ENCODE measurements around the gene OGDH. TPM values are rescaled to one million over a fixed set of nuclear protein-coding genes. Genes with fewer than 3 reads are reported as not detected.
"Not testable (repeated sequence)": the region's sequence is repeated elsewhere in the genome, so short reads cannot be mapped to it uniquely, and the experiment has no call there.

OGDH gene
- polyA plus RNA-seq, 10 donors: 51.6 to 69.4 (median 63.6) TPM

DNA sequence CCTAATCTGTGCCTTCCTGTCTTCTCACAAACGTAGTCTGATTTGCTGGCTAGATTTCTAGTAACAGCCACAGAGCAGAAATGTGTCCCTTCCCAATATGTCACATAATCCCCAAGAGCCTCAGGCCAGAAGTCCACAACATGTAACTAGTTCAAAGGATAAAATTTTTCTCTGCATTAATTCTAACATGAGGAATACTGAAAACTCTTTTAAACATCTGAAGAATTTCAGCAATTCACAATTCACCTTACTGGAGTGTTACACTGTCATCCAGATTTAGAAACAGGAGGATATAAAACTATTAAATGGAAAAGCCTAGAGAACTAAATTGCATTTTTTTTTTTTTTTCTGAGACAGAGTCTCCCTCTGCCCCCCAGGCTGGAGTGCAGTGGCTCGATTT lies 30.2 kb upstream of the OGDH start:
- no peak for DNase-seq

DNA sequence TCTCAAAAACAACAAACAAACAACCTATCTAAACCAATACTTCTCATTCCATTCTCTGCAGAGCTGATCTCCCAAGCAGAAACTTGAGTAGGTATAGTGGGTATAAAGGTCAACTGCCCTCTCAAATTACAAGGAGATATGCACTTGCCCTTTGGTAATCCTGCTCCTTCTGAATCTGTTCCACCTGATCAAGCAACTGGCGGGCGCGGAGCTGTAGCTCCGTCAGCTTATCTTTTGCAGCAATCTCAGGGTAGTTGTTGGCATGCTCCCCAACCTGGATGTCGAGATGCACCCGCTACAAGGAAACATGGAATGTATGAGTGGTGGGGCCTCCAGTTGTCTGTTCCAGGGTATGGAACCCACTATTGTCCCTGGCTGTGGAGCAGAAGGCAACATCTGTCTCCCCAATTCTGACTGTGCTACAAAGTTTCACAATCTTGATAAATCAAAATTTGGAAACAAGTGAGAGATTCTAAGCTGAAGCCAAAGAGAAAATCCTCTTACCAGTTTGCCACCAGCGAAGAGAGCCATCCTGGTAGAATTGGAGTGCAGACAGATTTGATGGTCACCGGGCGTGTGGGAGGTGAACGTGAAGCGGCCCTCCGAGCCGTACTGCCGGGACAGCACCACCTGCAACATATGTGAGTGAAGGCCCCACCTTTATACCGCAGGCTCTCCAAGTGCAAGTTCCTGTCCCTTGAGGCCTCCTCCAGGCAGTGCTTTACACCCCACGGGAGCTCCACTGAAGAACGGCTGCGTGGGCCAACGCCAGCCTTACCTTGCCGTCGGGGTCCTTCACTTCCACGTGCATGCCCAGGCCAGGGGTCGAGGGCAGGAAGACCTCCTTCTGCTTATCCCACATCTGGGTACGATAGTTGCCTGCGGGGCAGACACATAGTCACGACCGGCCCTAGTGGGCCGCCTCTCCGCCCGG lies 25.2 kb upstream of the OGDH start:
- no peak for DNase-seq

DNA sequence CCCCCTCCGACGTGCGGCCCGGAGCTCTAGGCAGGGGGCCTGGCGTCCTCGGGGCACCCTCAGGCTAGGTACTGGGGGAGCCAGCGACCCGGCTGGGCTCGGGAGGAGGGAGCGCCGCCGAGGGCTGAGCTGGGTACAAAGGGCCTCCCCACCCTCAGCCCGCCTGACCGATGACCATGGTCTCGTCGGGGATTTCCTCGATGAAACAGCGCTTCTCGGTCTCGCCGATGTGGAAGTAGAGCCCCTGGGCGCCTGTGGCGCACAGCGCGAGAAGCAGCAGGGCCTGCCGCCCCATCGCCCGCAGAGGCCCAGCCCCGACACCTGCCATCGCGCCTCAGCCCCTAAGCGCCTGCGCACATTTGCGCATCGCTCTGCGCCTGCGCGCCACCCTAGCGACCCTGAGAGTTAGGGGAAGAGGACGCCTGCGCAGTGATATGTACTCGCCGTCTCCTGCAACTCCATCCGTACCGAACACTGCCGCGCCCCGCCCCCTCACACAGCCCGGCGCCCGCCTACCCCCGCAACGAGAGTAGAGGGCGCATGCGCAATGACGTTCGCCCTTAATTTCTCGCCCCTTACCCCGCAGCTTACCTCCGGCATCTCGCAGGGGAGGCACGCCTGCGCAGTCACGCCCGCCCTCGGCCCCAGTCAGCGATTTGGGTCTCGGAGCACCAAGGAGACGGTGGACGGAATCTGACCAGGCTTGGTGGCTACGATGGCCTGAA lies 24.4 kb upstream of the OGDH start, which contains the start of gene TMED4:
Gene TMED4 (minus strand): TSS at position 353 of the 725 bp plus-strand sequence. CDS start 25 bp downstream, at position 328.
- DNase-seq: peak; percentile 99 to 100 (median 100)

DNA sequence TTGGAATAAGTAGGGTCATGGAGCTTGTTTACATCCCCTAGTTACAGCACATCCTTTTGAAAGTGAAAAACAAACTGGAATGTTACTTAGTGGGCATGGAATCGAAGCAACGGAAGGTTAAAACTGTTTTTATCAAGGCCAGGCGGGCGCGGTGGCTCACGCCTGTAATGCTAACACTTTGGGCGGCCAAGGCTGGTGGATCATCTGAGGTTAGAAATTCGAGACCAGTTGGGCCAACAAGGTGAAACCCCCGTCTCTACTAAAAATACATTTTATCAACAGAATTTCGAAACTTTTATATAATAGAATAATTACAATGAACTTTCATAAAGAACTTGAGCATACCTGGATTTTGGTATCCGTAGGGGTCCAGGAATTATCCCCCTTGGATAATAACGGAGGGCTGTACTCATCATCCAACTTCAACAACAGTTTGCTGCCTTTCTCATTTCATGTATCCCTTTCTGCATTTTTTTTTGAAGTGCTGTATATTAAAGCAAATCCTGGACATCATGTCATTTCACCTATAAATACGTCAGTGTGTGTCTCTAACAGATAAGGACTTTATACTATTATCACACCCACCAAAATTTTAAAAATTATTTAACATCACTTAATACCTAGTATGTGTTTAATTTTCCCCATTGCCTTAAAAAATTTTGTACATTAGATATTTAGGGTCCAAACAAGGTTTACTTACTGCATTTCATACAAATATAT lies 23.1 kb upstream of the OGDH start:
- DNase-seq: peak in 1 of 3 donors; percentile 39

DNA sequence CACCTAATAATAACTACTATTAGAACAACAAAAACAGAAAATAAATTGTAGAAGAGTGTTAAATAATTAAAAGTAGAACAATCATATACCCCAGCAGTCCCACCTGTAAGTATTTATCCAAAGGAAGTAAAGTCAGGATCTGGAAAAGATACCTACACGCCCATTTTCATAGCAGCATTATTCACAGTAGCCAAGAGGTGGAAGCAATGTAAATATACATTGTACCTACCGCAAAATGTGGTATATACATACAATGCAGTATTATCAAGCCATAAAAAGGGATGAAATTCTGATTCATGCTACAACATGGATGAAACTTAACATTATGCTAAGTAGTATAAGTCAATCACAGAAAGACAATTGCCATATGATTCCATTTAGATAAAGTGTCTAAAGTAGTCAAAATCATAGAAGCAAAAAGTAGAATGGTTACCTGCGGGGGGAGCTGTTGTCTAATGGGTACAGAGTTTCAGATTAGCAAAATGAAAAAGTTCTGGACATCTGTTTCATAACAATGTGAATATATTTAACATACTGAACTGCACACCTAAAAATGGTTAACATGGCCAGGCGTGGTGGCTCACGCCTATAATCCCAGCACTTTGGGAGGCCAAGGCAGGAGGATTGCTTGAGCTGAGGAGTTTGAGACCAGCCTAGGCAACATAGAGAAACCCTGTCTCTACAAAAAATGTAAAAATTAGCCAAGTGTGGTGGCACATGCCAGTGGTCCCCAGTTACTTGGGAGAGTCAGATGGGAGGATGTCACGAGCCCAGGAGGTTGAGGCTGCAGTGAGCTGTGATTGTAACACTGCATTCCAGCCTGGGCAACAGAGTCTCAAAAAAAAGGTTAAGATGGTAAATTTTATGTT lies 18.4 kb upstream of the OGDH start:
- DNase-seq: peak; percentile 45 to 81 (median 55)

DNA sequence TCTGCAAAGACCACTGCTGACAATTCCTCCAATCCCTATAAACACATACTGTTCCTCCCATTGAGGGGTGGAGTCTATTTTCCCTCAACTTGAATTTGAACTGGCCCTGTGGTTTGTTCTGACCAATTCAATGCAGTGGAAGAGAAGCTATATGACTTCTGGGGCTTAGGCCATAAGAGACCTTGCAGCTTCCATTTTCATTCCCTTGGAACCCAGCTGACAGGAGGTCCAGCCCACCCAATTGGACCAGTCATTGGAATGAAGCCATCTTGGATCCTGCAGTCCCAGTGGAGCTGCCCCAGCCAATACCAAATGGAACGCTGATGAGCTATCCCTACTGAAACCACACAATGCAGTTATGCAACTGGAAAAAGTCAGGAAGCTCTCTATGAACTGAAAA lies 15.5 kb upstream of the OGDH start:
- DNase-seq: no peak

DNA sequence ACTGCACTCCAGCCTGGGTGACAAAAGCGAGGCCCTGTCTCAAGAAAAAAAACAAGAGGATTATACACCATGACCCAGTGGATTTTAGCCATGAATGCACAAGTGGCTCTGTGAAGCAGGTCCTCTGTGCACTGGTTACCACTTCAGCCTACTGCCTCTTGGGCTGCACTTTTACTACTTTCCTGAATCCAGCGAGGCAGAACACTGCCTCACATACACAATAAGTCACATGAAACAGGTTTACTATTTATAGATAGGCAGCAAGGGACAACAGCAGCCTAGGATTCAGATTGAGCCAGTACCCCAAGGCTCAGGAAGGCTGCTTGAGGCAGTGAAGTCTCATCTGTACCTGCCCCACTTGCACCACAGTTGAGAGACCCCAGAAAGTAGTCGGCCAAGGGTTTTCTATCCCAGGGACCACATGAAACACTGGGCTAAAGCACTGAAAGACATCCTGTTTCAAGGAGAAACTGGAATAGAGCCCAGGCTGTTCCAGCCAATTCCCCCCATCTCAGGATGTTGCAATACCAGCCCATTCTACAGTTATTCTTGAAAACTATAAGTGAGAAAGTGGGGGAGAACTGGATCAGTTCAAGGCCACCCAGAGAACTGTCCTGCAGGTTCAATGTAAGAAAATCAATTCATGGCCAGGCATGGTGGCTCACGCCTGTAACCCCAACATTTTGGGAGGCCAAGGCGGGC lies 10.3 kb upstream of the OGDH start:
- no peak for DNase-seq

DNA sequence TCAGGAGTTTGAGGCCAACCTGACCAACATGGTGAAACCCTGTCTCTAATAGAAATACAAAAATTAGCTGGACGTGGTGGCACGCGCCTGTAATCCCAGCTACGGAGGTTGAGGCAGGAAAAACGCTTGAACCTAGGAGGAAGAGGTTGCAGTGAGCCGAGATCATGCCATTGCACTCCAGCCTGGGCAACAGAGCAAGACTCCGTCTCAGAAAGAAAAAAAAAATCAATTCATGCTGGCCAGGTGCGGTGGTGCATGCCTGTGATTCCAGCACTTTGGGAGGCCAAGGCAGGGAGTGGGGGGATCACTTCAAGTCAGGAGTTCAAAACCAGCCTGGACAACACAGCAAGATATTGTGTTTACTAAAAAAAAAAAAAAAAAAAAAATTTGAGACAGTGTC lies 9.2 kb upstream of the OGDH start:
- DNase-seq: not testable (repeated sequence)

DNA sequence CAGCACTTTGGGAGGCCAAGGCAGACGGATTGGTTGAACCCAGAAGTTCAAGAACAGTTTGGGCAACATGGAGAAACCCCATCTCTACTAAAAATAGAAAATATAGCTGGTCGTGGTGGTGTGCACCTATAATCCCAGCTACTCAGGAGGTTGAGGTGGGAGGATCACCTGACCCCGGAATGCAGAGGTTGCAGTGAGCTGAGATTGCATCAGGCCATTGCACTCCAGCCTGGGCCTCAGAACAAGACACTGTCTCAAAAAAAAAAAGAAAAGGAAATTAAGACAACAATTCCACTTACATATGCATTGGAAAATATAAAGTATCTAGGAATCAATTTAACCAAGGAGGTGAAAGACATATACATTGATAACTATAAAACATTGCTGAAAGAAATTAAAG lies 7.2 kb upstream of the OGDH start:
- DNase-seq: no peak

DNA sequence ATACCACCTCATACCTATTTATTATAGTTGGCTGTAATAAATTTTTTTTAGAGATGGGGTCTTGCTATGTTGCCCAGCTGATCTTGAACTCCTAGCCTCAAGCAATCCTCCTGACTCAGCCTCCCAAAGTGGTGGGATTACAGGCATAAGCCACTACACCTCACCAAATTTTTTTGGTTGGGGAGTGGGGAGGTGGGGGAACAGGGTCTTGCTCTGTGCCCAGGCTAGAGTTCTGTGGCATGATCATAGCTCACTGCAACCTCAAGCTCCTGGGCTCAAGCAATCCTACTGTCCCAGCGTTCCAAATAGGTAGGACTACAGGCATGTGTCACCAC lies 3.9 kb upstream of the OGDH start:
- no peak for DNase-seq

DNA sequence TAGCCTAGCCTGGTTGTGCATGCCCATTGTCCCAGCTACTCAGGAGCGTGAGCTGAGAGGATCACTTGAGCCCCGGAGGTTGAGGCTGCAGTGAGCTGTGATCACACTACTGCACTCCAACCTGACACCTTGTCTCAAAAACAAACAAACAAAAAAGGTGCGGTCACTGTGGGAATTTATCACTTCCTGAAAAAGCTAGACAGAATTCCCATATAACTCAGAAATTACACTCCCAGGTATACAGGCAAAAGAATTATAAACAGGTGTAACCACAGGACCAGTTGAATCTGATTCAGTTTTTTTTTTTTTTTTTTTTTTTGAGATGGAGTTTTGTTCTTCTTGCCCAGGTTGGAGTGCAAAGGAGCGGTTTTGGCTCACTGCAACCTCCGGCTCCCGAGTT lies 3.2 kb upstream of the OGDH start:
- no peak for DNase-seq

DNA sequence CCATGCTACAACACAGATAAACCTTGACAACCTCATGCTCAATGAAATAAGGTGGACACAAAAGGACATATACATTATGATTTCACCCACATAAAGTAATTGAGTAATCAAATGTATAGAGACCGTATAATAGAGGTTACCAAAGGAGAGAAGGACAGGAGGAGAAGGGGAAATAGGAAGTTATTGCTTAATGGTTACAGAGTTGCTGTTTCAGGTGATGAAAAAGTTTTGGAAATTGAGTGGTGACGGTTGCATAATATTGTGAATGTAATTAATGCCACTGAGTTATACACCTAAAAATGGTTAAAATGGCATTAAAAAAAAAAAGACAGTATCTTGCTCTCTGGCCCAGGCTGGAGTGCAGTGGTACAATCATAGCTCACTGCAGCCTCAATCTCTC lies 1.5 kb upstream of the OGDH start:
- no peak for DNase-seq

DNA sequence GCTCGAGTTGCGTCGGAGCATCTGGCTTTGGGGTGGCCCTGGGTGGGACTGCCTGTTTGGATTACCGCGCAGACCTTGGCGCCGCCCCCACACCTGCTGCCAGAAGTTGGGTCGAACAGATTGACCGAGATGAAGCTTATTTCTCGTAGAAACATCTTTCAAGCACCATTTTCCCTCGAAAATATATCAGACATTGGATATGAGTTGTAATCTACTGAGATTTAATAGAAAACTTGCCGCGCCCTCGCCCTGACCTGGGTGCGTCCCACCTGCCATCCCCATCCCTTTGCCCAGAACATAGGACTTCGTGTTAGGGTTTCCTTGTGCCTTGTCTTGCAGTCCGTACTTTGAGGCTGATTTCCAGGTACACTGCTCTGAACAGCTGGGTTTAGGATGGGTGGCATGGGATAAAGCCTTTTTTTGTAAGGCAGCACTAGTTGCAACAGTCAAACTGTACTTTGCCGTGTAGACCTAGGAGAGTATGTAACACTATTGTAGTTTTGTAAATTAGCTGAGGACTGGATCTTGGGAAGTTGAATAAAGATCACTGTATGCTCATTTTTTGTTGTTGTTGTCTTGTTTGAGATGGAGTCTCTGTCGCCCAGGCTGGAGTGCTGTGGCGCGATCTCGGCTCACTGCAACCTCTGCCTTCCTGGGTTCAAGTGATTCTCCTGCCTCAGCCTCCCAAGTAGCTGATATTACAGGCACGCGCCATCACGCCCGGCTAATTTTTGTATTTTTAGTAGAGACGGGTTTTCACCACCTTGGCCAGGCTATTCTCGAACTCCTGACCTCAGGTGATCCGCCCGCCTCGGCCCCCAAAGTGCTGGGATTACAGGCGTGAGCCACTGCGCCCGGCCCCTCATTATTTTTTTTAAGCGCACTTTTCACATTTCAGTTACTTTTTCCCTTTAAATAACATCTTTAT lies 978 bp downstream of the OGDH start:
- DNase-seq: no peak

DNA sequence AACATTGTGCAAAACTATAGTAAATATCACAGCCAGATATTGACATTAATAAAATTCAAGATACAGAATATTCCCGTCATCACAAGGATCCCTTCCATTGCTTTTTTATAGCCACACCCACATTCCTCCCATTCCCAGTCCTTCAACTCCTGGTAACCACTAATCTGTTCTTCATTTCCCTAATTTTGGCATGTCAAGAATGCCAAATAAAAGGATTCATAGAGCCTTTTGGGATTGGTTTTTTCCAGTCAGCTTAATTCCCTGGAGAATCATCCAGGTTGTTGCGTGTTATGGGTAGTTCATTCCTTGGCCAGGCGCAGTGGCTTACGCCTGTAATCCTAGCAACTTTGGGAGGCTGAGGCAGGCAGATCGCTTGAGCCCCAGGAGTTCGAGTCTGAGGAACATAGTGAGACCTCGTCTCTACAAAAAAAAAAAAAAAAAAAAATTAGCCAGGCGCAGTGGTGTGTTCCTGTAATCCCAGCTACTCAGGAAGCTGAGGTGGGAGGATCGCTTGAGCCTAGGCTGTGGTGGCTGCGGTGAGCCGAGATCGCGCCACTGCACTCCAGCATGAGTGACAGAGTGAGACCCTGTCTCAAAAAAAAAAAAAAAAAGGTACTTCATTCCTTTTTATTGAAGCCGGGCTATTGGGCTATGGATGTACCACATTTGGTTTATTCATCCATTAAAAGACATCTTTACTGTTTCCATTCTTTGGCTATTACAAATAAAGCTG lies 2.7 kb downstream of the OGDH start:
- peak in 1 of 3 donors; percentile 62 for DNase-seq

DNA sequence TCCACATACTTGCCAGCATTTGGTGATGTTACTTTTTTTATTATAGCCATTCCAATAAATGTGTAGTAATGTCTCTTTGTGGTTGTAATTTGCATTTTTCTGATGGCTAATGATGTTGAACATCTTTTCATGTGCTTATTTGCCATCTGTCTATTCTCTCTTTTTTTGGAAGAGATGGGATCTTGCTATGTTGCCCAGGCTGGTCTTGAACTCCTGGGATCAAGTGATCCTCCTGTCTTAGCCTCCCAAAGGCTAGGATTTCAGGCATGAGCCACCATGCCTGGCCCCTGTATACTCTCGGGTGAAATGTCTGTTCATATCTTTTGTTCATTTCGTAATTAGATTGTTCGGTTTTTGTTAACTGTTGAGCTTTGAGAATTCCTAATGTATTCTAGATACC lies 3.4 kb downstream of the OGDH start:
- DNase-seq: no peak

DNA sequence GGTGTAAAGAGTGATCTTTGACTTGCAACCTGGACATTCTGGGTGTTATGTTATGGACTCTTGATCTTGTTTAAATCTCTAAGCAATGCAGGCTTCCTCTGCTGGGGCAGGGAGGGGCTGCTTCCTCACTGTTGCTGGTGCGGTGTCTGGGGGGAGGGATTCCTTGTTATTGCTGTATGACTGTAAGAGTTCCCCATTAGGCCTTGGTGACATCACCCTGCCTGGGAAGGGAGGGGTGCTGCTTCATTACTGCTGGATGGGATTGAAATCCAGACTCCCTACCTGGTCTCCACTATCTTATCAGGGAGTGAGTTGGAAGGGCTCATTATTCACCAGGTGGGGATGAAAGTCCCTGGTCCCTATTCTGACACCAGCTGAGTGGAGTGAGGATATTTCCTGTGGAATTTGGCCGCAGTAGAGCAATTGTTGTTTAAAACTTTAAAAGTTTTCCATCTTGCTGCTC lies 8.8 kb downstream of the OGDH start:
- no peak for DNase-seq

DNA sequence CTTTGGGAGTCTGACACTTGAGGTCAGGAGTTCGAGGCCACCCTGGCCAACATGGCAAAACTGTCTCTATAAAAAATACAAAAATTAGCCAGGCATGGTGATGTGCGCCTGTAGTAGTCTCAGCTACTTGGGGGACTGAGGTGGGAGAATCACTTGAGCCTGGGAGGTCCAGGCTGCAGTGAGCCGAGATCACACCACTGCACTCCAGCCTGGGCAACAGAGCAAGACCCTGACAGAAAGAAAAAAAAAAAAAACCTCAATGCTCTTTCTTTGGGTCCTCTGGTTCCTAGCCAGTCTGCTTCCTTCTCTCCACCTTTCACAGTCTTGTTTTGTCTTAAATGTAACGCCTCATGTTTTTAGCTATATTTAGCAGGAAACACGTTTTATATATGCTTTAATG lies 9.4 kb downstream of the OGDH start:
- DNase-seq: no peak

DNA sequence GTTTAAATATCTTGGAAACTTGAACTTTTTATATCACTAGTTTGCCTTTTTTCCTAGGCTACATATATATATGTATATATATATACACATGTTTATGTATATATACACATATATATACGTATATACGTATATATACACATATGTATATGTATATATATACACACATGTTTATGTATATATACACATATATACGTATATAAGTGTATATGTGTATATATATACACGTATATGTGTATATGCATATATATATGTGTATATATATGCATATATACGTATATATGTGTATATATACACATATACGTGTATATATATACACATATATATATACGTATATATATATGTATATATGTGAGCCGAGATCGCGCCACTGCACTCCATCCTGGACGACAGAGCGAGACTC lies 10.1 kb downstream of the OGDH start:
- no peak for DNase-seq
